Skeletal muscle tissue (tissue), 4 donors: ENCODE data around the gene BASP1. TPM values are rescaled to one million over a fixed set of nuclear protein-coding genes. Genes with fewer than 3 reads are reported as not detected.

ENCODE experiments used
- H3K27ac ChIP-seq: one replicate; pipeline ENCODE4 v1.7.0; 2013; ENCODE audit warnings: mild to moderate bottlenecking, low read depth, low read length, inconsistent platforms
- H3K27me3 ChIP-seq, 3 donors: one replicate each; pipeline ENCODE4 v1.7.0; 2013; ENCODE audit warnings: low read length in 3 of 3; ENCODE audit not compliant: control insufficient read depth in 3 of 3, insufficient read depth in 3 of 3
- H3K36me3 ChIP-seq, 3 donors: one replicate each; pipeline ENCODE4 v1.7.0; 2013; ENCODE audit warnings: low read length in 3 of 3; ENCODE audit not compliant: control insufficient read depth in 3 of 3, insufficient read depth in 3 of 3
- H3K4me1 ChIP-seq, 3 donors: one replicate each; pipeline ENCODE4 v1.7.0; 2013; ENCODE audit warnings: low read length in 3 of 3, mild to moderate bottlenecking in 3 of 3; ENCODE audit not compliant: control insufficient read depth in 3 of 3, insufficient read depth in 3 of 3
- H3K4me3 ChIP-seq, 3 donors: one replicate each; pipeline ENCODE4 v1.7.0; 2013; ENCODE audit warnings: low read length in 3 of 3
- H3K9ac ChIP-seq, 3 donors: one replicate each; pipeline ENCODE4 v1.7.0; 2013; ENCODE audit warnings: low read length in 3 of 3, mild to moderate bottlenecking in 3 of 3, moderate library complexity in 2 of 3, low read depth in 1 of 3
- H3K9me3 ChIP-seq, 3 donors: one replicate each; pipeline ENCODE4 v1.7.0; 2013; ENCODE audit warnings: low read length in 3 of 3; ENCODE audit not compliant: control insufficient read depth in 3 of 3
- total RNA-seq: library from RNA; depleted of rRNA; stranded (reverse); fragments of >200 nt; gene quantifications from one replicate; pipeline ENCODE4 v1.2.3, GENCODE V29; 2014
- donor health status: Osteomylitis.

BASP1 gene
- total RNA-seq, 1 donor from 2014 or later, result 12.5 TPM

DNA sequence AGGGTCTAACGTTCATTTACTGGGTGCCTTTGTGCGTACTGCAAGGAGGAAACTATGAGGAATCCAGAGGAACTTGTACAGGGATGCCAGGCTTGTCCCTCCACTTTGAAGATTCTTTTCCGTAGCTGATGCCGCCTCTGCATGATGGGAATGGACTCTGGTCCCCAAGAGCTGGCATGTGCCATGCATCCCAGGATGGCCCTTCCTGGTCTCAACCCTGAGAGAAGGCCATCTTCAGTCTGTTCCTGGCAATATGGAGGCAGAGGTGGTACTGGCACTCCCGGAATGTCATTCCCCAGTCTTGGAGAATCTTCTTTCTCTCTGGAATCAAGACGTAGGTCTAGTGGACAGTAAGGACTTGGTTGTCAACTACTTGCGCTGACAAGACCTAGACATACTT is 61.5 kb downstream of the BASP1 start:
- no peaks in the 10 kb centered on the region for H3K4me1 ChIP-seq

DNA sequence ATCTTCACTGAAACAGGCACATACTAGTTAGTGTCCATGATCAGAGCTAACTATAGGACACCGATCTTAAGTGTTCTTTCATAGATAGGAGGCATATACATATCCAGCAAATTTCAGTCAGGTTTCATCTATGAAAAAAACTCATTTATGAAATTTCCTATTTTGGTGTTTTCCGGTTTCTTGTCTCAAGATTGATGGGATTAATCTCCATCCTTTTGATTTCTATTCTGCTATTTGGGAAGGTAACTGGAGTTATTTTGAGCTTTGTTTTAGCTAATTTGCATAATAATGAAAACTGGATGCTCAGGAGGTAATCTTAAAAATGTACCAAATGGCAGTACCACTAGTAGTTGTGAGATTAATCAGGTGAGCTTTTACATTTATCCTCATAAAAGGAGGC is 62.1 kb downstream of the BASP1 start:
- H3K4me3 ChIP-seq, result no peak overlapping the region
- no peaks in the 10 kb centered on the region for H3K36me3 ChIP-seq
- H3K27ac ChIP-seq, result no peak overlapping the region
- H3K9me3 ChIP-seq, result no peaks in the 10 kb centered on the region
- H3K4me1 ChIP-seq, result no peaks in the 10 kb centered on the region
- H3K9ac ChIP-seq, result no peak overlapping the region
- H3K27me3 ChIP-seq, result no peaks in the 10 kb centered on the region

More for the DNA sequence above, 61.5 kb downstream of the BASP1 start:
- H3K4me3 ChIP-seq, result no peak overlapping the region
- H3K27me3 ChIP-seq, result no peaks in the 10 kb centered on the region
- no peak overlapping the region for H3K27ac ChIP-seq
- H3K36me3 ChIP-seq, result no peaks in the 10 kb centered on the region
- H3K9ac ChIP-seq, result no peak overlapping the region
- H3K9me3 ChIP-seq, result no peaks in the 10 kb centered on the region

DNA sequence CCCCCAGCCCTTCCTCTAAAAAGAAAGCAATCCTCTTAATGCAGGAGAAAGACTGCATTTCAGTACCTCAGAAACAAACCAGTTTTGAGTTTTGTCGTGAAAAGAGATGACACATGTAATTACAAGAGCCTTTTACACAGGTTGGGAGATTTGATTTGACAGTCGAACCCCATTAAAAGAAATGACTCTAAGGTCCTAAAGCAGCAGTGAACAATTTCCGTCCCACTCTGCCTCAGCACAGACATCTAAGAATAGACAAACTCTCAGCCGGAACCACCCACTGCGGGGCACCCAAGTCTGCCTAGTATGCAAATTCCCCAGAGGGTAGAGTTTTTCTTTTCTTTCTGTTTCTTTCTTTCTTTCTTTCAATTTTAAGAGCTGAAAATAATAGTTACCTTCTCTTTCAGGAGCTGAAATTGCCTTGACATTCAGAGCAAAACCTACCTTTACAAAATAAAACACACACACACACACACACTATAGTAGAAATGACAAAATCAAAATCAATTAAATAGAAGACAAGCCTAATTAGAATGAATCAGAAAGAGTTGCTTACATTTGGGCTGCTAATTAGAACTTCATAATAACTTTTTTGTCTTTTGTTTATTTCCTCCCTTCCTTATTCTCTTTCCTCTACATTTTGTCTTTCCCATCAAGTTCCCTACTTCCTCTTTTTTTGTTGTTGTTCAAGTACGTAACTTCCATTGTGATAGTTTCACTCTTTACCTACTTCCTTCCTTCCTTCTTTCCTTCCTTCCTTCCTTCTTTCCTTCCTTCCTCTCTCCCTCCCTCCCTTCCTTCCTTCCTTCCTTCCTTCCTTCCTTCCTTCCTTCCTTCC is 65.1 kb downstream of the BASP1 start:
- Histone ChIP-seq H3K9me3 (no peaks in the 10 kb centered on the region), H3K27me3 (no peaks in the 10 kb centered on the region), H3K9ac (no peak overlapping the region), H3K4me1 (no peaks in the 10 kb centered on the region), H3K36me3 (no peaks in the 10 kb centered on the region), H3K4me3 (no peak overlapping the region), H3K27ac (no peak overlapping the region)

DNA sequence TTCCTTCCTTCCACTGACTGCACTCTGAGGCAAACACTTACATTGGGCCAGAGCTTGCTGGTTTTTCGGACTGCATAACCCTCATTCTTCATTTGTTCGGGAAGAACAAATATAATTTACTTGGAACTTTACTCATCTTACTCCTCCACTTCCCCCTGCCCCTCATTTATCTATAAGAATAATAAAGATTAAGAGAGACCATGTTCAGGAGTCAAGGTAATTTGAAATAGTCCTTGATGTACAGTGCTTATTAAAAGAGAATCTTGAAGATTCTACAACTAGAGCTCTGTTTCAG is 65.6 kb downstream of the BASP1 start:
- Histone ChIP-seq H3K36me3 (no peaks in the 10 kb centered on the region), H3K27me3 (no peaks in the 10 kb centered on the region), H3K27ac (no peak overlapping the region), H3K9me3 (no peaks in the 10 kb centered on the region), H3K4me1 (no peaks in the 10 kb centered on the region), H3K4me3 (no peak overlapping the region), H3K9ac (no peak overlapping the region)

DNA sequence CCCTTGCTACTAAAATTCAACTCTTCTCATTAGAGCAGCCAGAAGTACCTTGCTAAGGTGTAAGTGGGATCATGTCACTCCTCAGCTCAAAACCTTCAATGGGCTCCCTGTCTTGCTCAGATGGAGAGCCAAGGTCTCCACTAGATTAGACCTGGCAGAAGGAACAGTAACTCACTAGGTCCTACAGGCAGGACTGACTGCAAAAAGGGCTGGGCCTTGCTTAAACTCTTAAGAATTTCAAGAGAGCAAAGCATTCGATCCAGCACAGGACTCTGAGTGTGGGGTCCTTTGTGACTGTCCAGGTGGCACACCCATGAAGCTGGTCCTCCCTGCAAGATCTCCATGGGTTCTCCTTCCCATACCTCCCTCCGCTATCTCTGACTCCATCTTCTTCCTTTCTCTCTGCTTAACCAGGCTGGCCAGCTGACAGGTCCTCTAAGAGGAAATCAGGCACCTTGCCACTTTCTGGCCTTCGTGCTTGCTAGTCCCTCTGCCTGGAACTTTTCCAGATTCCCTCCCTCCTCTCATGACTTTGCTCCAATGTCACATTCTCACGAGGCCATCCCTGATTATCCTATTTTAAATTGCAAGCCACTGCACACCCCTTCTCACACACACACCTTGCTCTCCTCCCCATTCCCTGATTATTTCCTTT is 70.2 kb downstream of the BASP1 start:
- Histone ChIP-seq H3K4me1 (no peaks in the 10 kb centered on the region), H3K4me3 (no peak overlapping the region), H3K36me3 (no peaks in the 10 kb centered on the region), H3K27me3 (no peaks in the 10 kb centered on the region), H3K9me3 (no peaks in the 10 kb centered on the region), H3K27ac (no peak overlapping the region), H3K9ac (no peak overlapping the region)

DNA sequence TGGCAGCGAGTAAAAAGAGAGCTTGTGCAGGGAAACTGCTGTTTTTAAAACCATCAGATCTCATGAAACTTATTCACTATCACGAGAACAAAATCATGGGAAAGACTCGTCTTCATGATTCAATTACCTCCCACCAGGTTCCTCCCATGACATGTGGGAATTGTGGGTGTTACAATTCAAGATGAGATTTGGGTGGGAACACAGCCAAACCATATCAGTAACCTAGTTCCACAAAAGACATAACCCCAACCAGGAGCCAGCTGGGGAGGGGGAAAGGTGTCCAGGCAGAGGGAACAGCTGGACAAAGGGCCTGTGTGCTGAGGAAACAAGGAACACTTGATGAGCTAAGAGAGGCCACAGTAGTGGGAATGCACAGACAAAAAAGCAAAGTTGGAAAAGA is 71.1 kb downstream of the BASP1 start:
- Histone ChIP-seq H3K27ac (no peak overlapping the region), H3K36me3 (no peaks in the 10 kb centered on the region), H3K4me3 (no peak overlapping the region), H3K4me1 (no peaks in the 10 kb centered on the region), H3K9me3 (no peaks in the 10 kb centered on the region), H3K9ac (no peak overlapping the region), H3K27me3 (no peaks in the 10 kb centered on the region)

DNA sequence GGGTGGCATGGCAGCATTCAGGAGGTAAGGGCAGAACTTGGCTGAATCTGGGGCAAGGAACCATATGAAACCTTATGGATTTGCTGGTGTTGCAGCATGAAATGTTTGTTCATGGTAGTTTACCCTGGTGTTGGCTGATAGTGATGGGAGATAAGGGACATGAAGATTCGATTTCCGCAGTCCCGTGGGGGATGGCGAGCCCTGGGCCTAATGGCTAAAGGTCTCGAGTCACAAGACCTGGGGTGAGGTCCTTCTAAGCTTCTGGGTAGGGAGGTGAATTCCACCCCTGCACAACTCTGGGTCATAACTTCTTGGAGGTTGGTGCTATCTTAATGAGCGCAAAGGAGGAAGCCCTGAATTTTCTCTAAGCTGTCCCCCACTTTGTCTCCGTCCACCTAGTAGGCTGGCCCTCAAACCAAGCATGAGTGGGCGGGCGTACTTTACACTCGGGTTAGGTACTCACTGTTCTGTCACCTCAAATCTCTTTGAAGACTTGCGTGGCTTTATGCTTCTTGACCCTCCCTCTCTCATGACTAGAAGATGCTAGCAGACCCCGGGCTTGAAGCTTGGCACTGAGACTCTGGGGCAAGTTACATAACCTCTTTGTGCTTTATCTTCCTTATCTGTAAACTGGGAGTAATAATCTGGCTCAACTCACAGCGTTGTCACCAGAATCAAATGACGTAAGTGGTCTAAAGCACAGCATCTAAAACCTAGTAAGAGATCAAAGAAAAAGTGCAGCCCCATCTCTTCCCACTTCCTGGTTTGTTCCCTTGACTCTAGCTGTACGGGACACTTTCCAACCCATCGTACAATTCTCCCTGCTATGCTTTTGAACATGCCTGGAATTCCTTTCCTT is 72.5 kb downstream of the BASP1 start:
- Histone ChIP-seq H3K36me3 (no peaks in the 10 kb centered on the region), H3K27me3 (no peaks in the 10 kb centered on the region), H3K4me3 (no peak overlapping the region), H3K27ac (no peak overlapping the region), H3K4me1 (no peaks in the 10 kb centered on the region), H3K9me3 (no peaks in the 10 kb centered on the region), H3K9ac (no peak overlapping the region)

DNA sequence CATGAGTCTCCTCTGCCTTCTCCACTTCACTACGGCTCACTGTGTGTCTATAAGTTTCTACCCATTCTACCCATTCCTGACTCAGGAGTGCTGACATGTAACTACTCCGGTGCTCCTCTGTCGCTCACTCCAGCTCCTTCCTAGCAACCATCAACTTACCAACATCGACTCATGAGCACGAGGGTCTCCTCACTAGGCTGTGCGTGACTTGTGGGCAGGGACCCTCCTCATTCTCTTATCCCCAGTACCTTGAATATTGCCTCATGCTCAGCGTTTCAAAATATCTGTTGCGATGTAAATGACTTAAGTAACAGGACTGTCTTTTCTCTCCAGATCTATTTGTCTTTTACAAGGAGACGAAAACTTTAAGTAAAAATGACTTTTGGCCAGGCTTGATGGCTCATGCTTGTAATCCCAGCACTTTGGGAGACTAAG is 73.1 kb downstream of the BASP1 start:
- Histone ChIP-seq H3K27ac (no peak overlapping the region), H3K4me3 (no peak overlapping the region), H3K9ac (no peak overlapping the region), H3K9me3 (no peaks in the 10 kb centered on the region), H3K36me3 (no peaks in the 10 kb centered on the region), H3K27me3 (no peaks in the 10 kb centered on the region), H3K4me1 (no peaks in the 10 kb centered on the region)

DNA sequence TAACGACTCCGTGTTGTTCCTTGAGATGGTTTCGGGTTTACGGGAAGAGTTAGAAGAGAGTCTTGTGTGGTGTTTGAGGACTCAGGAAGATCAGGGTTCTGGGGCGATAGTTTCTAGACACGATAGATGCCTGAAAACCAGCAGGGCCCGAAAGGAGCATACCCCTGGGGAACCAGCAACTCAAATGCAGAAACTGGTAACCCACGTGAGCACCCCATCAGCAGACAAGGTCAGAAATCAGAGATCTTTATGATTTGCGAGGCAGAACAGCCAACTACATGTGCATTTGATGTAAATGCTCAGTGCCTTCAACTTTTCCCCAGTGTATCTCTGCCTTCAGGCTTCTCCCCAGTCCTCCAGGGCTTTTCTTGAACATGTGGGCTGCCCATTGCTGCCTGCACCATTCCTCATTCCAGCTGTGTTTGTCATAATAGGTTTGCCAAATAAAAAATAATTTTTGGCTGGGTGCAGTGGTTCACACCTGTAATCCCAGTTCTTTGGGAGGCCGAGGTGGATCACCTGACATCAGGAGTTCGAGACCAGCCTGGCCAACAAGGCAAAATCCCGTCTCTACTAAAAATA is 75.1 kb downstream of the BASP1 start:
- no peaks in the 10 kb centered on the region for H3K9me3 ChIP-seq
- H3K4me1 ChIP-seq, result no peaks in the 10 kb centered on the region
- no peak overlapping the region for H3K4me3 ChIP-seq
- H3K27me3 ChIP-seq, result no peaks in the 10 kb centered on the region
- no peaks in the 10 kb centered on the region for H3K36me3 ChIP-seq
- H3K9ac ChIP-seq, result no peak overlapping the region
- no peak overlapping the region for H3K27ac ChIP-seq
